Measurements from ENCODE around the gene STK39.

Gene STK39

GRCh38 chr2:168076731-168077130, 170.7 kb downstream of the STK39 start:
- WGBS, 2 experiments = 96 to 100% methylated on average over 2 of the region's 3 CpGs
- H3K4me3 ChIP-seq (ENCODE audit: insufficient read depth, low read depth, low read length) = no peak overlapping the region
- no peaks in the 10 kb centered on the region for H3K36me3 ChIP-seq (ENCODE audit: control insufficient read depth, insufficient read depth, low read length)
- no peaks in the 10 kb centered on the region for H3K9me3 ChIP-seq (ENCODE audit: control insufficient read depth, low read length)
- no peaks in the 10 kb centered on the region for H3K4me1 ChIP-seq (ENCODE audit: control insufficient read depth, insufficient read depth, low read length)
- no peaks in the 10 kb centered on the region for H3K27me3 ChIP-seq (ENCODE audit: control insufficient read depth, insufficient read depth, low read length, poor library complexity, severe bottlenecking)
- no peak overlapping the region for H3K27ac ChIP-seq (ENCODE audit: insufficient read depth, low read depth, low read length, poor library complexity, severe bottlenecking)

- no peaks in the 10 kb centered on the region for H3K4me1 ChIP-seq (ENCODE audit: control insufficient read depth, insufficient read depth, low read length)
- no peak overlapping the region for H3K4me3 ChIP-seq (ENCODE audit: insufficient read depth, low read depth, low read length)
- H3K36me3 ChIP-seq (ENCODE audit: control insufficient read depth, insufficient read depth, low read length) = no peaks in the 10 kb centered on the region
- H3K27ac ChIP-seq (ENCODE audit: insufficient read depth, low read depth, low read length, poor library complexity, severe bottlenecking) = no peak overlapping the region
- H3K9me3 ChIP-seq (ENCODE audit: control insufficient read depth, low read length) = no peaks in the 10 kb centered on the region
- WGBS, 2 experiments = 97% methylated on average over 2 of the region's 2 CpGs
- H3K27me3 ChIP-seq (ENCODE audit: control insufficient read depth, insufficient read depth, low read length, poor library complexity, severe bottlenecking) = no peaks in the 10 kb centered on the region
These were observed 171.9 kb downstream of the STK39 start for GRCh38 chr2:168075446-168075845.

GRCh38 chr2:168072626-168073303, 174.6 kb downstream of the STK39 start:
- Histone ChIP-seq H3K4me1 (ENCODE audit: control insufficient read depth, insufficient read depth, low read length) (no peaks in the 10 kb centered on the region), H3K27ac (ENCODE audit: insufficient read depth, low read depth, low read length, poor library complexity, severe bottlenecking) (no peak overlapping the region), H3K9me3 (ENCODE audit: control insufficient read depth, low read length) (no peaks in the 10 kb centered on the region), H3K4me3 (ENCODE audit: insufficient read depth, low read depth, low read length) (no peak overlapping the region), H3K27me3 (ENCODE audit: control insufficient read depth, insufficient read depth, low read length, poor library complexity, severe bottlenecking) (no peaks in the 10 kb centered on the region), H3K36me3 (ENCODE audit: control insufficient read depth, insufficient read depth, low read length) (no peaks in the 10 kb centered on the region)
- WGBS, 2 experiments = 95% methylated on average over 1 of the region's 1 CpG

- no peaks in the 10 kb centered on the region for H3K27me3 ChIP-seq (ENCODE audit: control insufficient read depth, insufficient read depth, low read length, poor library complexity, severe bottlenecking)
- no peak overlapping the region for H3K27ac ChIP-seq (ENCODE audit: insufficient read depth, low read depth, low read length, poor library complexity, severe bottlenecking)
- H3K9me3 ChIP-seq (ENCODE audit: control insufficient read depth, low read length) = no peaks in the 10 kb centered on the region
- no peaks in the 10 kb centered on the region for H3K36me3 ChIP-seq (ENCODE audit: control insufficient read depth, insufficient read depth, low read length)
- H3K4me1 ChIP-seq (ENCODE audit: control insufficient read depth, insufficient read depth, low read length) = no peaks in the 10 kb centered on the region
- 83% methylated on average over 7 to 9 of the region's 9 CpGs for WGBS, 2 experiments
- no peak overlapping the region for H3K4me3 ChIP-seq (ENCODE audit: insufficient read depth, low read depth, low read length)
These were observed 183.1 kb downstream of the STK39 start for GRCh38 chr2:168064011-168064998.

- H3K36me3 ChIP-seq (ENCODE audit: control insufficient read depth, insufficient read depth, low read length) = no peaks in the 10 kb centered on the region
- no peak overlapping the region for H3K27ac ChIP-seq (ENCODE audit: insufficient read depth, low read depth, low read length, poor library complexity, severe bottlenecking)
- no peak overlapping the region for H3K4me3 ChIP-seq (ENCODE audit: insufficient read depth, low read depth, low read length)
- no peaks in the 10 kb centered on the region for H3K27me3 ChIP-seq (ENCODE audit: control insufficient read depth, insufficient read depth, low read length, poor library complexity, severe bottlenecking)
- WGBS, 2 experiments = 95 to 98% methylated on average over 2 to 3 of the region's 3 CpGs
- H3K4me1 ChIP-seq (ENCODE audit: control insufficient read depth, insufficient read depth, low read length) = no peaks in the 10 kb centered on the region
- H3K9me3 ChIP-seq (ENCODE audit: control insufficient read depth, low read length) = no peaks in the 10 kb centered on the region
These were observed 184.5 kb downstream of the STK39 start for GRCh38 chr2:168062936-168063335.

- Histone ChIP-seq H3K27me3 (ENCODE audit: control insufficient read depth, insufficient read depth, low read length, poor library complexity, severe bottlenecking) (no peaks in the 10 kb centered on the region), H3K4me1 (ENCODE audit: control insufficient read depth, insufficient read depth, low read length) (no peaks in the 10 kb centered on the region), H3K27ac (ENCODE audit: insufficient read depth, low read depth, low read length, poor library complexity, severe bottlenecking) (no peak overlapping the region), H3K36me3 (ENCODE audit: control insufficient read depth, insufficient read depth, low read length) (no peaks in the 10 kb centered on the region), H3K4me3 (ENCODE audit: insufficient read depth, low read depth, low read length) (no peak overlapping the region), H3K9me3 (ENCODE audit: control insufficient read depth, low read length) (no peaks in the 10 kb centered on the region)
- WGBS, 2 experiments = 94 to 95% methylated on average over 6 of the region's 6 CpGs
These were observed 185.3 kb downstream of the STK39 start for GRCh38 chr2:168062054-168062453.

- H3K4me1 ChIP-seq (ENCODE audit: control insufficient read depth, insufficient read depth, low read length) = no peaks in the 10 kb centered on the region
- H3K9me3 ChIP-seq (ENCODE audit: control insufficient read depth, low read length) = no peaks in the 10 kb centered on the region
- H3K27ac ChIP-seq (ENCODE audit: insufficient read depth, low read depth, low read length, poor library complexity, severe bottlenecking) = no peak overlapping the region
- H3K4me3 ChIP-seq (ENCODE audit: insufficient read depth, low read depth, low read length) = no peak overlapping the region
- no peaks in the 10 kb centered on the region for H3K36me3 ChIP-seq (ENCODE audit: control insufficient read depth, insufficient read depth, low read length)
- no peaks in the 10 kb centered on the region for H3K27me3 ChIP-seq (ENCODE audit: control insufficient read depth, insufficient read depth, low read length, poor library complexity, severe bottlenecking)
- WGBS, 2 experiments = 70 to 100% methylated on average over 1 to 2 of the region's 3 CpGs
These were observed 186.2 kb downstream of the STK39 start for GRCh38 chr2:168060986-168061750.

- Histone ChIP-seq H3K4me1 (ENCODE audit: control insufficient read depth, insufficient read depth, low read length) (peaks cover 3% of the 10 kb centered on the region), H3K9me3 (ENCODE audit: control insufficient read depth, low read length) (no peaks in the 10 kb centered on the region), H3K27me3 (ENCODE audit: control insufficient read depth, insufficient read depth, low read length, poor library complexity, severe bottlenecking) (no peaks in the 10 kb centered on the region), H3K4me3 (ENCODE audit: insufficient read depth, low read depth, low read length) (no peak overlapping the region), H3K36me3 (ENCODE audit: control insufficient read depth, insufficient read depth, low read length) (no peaks in the 10 kb centered on the region), H3K27ac (ENCODE audit: insufficient read depth, low read depth, low read length, poor library complexity, severe bottlenecking) (no peak overlapping the region)
- WGBS, 2 experiments = 80 to 100% methylated on average over 1 of the region's 2 CpGs
These were observed 187.6 kb downstream of the STK39 start for GRCh38 chr2:168059758-168060157.

GRCh38 chr2:168058675-168059074, 188.7 kb downstream of the STK39 start:
- Histone ChIP-seq H3K36me3 (ENCODE audit: control insufficient read depth, insufficient read depth, low read length) (no peaks in the 10 kb centered on the region), H3K4me3 (ENCODE audit: insufficient read depth, low read depth, low read length) (no peak overlapping the region), H3K9me3 (ENCODE audit: control insufficient read depth, low read length) (no peaks in the 10 kb centered on the region), H3K27me3 (ENCODE audit: control insufficient read depth, insufficient read depth, low read length, poor library complexity, severe bottlenecking) (no peaks in the 10 kb centered on the region), H3K27ac (ENCODE audit: insufficient read depth, low read depth, low read length, poor library complexity, severe bottlenecking) (no peak overlapping the region), H3K4me1 (ENCODE audit: control insufficient read depth, insufficient read depth, low read length) (peaks cover 6% of the 10 kb centered on the region)
- WGBS, 2 experiments = 95 to 97% methylated on average over 3 of the region's 3 CpGs

All from ectodermal cell (in vitro differentiated cells).